WTC11 (cell line): ENCODE results near the gene PSENEN. TPM values are rescaled to one million over a fixed set of nuclear protein-coding genes. Genes with fewer than 3 reads are reported as not detected.
"Not testable (repeated sequence)": the region's sequence is repeated elsewhere in the genome, so short reads cannot be mapped to it uniquely, and the experiment has no call there.

Experiments used
- ATAC-seq: fragments of 200-7000 bp; cut with Tn5 transposase; 2 replicates; pipeline ENCODE4 v1.10.0; 2021; ENCODE audit warnings: mild to moderate bottlenecking, moderate library complexity
- CTCF ChIA-PET: fragments of 300-600 bp; sonication (Branson Sonifier 250); formaldehyde crosslinking; loops from one replicate; lab custom pipeline; 2021; ENCODE audit warnings: antibody characterized with exemption; lab: Charles Lee
- POLR2A ChIA-PET: fragments of 350-600 bp; sonication (Branson Sonifier 250); formaldehyde crosslinking; loops from one replicate; lab custom pipeline; 2021; ENCODE audit warnings: antibody characterized with exemption; lab: Charles Lee
- DNase-seq: peaks from one replicate; pipeline ENCODE4 v3.0.0; 2021; ENCODE audit warnings: low spot score
- H3K27ac Mint-ChIP-seq: 2 replicates; pipeline ENCODE4 v1.8.0; 2021; ENCODE audit warnings: mixed read lengths
- H3K27me3 Mint-ChIP-seq: 2 replicates; pipeline ENCODE4 v1.8.0; 2021; ENCODE audit warnings: low read depth, mild to moderate bottlenecking, moderate library complexity, mixed read lengths
- H3K36me3 Mint-ChIP-seq: 2 replicates; pipeline ENCODE4 v1.8.0; 2021; ENCODE audit warnings: mixed read lengths
- H3K4me1 Mint-ChIP-seq: 2 replicates; pipeline ENCODE4 v1.8.0; 2022; ENCODE audit warnings: mixed read lengths
- H3K4me3 Mint-ChIP-seq: 2 replicates; pipeline ENCODE4 v1.8.0; 2021; ENCODE audit warnings: mild to moderate bottlenecking, moderate library complexity, mixed read lengths
- H3K9me3 Mint-ChIP-seq: 2 replicates; pipeline ENCODE4 v1.8.0; 2021; ENCODE audit warnings: mixed read lengths
- CDX4 ChIP-seq: fragments of 250-450 bp; sonication (Bioruptor Pico); IDR thresholded peaks from 2 replicates; pipeline ENCODE4 v1.9.0; 2021; ENCODE audit warnings: moderate library complexity, mild to moderate bottlenecking, inconsistent platforms, borderline replicate concordance
- CREM ChIP-seq: sonication (generic); formaldehyde crosslinking; IDR thresholded peaks from 2 replicates; pipeline ENCODE4 v1.8.1; 2022; ENCODE audit warnings: mild to moderate bottlenecking, missing genetic modification reagents, moderate library complexity
- EMX1 ChIP-seq: fragments of 250-450 bp; sonication (Bioruptor Pico); IDR thresholded peaks from 2 replicates; pipeline ENCODE4 v1.8.0; 2021; ENCODE audit warnings: mild to moderate bottlenecking
- FOXK1 ChIP-seq: sonication (generic); formaldehyde crosslinking; IDR thresholded peaks from 2 replicates; pipeline ENCODE4 v1.8.0; 2022; ENCODE audit warnings: mild to moderate bottlenecking, moderate library complexity, missing genetic modification reagents
- GABPB1 ChIP-seq: sonication (generic); formaldehyde crosslinking; IDR thresholded peaks from 2 replicates; pipeline ENCODE4 v1.8.1; 2023; ENCODE audit warnings: mild to moderate bottlenecking, missing genetic modification reagents
- GRHL2 ChIP-seq: fragments of 250-450 bp; sonication (Bioruptor Pico); IDR thresholded peaks from 2 replicates; pipeline ENCODE4 v1.8.0; 2022; ENCODE audit warnings: mild to moderate bottlenecking, moderate library complexity; ENCODE audit not compliant: insufficient replicate concordance, severe bottlenecking
- IRF2 ChIP-seq: sonication (generic); formaldehyde crosslinking; IDR thresholded peaks from 2 replicates; pipeline ENCODE4 v1.8.0; 2022; ENCODE audit warnings: low read depth, missing genetic modification reagents, borderline replicate concordance
- JAZF1 ChIP-seq: fragments of 250-450 bp; sonication (Bioruptor Pico); IDR thresholded peaks from 2 replicates; pipeline ENCODE4 v1.9.0; 2021; ENCODE audit warnings: moderate library complexity, mild to moderate bottlenecking, inconsistent platforms
- NFYB ChIP-seq: sonication (generic); formaldehyde crosslinking; conservative IDR thresholded peaks from 2 replicates; pipeline ENCODE4 v1.8.0; 2022; ENCODE audit warnings: low read depth, missing genetic modification reagents
- NR3C1 ChIP-seq: sonication (generic); formaldehyde crosslinking; conservative IDR thresholded peaks from 2 replicates; pipeline ENCODE4 v1.8.1; 2023; ENCODE audit warnings: low read depth, mild to moderate bottlenecking, missing genetic modification reagents
- RELA ChIP-seq: sonication (generic); formaldehyde crosslinking; IDR thresholded peaks from 2 replicates; pipeline ENCODE4 v1.8.1; 2022; ENCODE audit warnings: missing genetic modification reagents, mild to moderate bottlenecking, borderline replicate concordance
- SMAD3 ChIP-seq: sonication (generic); formaldehyde crosslinking; IDR thresholded peaks from 2 replicates; pipeline ENCODE4 v1.8.0; 2022; ENCODE audit warnings: missing genetic modification reagents, mild to moderate bottlenecking, borderline replicate concordance
- SP1 ChIP-seq: sonication (generic); formaldehyde crosslinking; conservative IDR thresholded peaks from 2 replicates; pipeline ENCODE4 v1.8.1; 2022; ENCODE audit warnings: missing genetic modification reagents
- TEAD1 ChIP-seq: sonication (generic); formaldehyde crosslinking; IDR thresholded peaks from 2 replicates; pipeline ENCODE4 v1.8.0; 2022; ENCODE audit warnings: mild to moderate bottlenecking, missing genetic modification reagents
- ZNF232 ChIP-seq: sonication (generic); formaldehyde crosslinking; IDR thresholded peaks from 2 replicates; pipeline ENCODE4 v1.8.0; 2022; ENCODE audit warnings: mild to moderate bottlenecking, missing genetic modification reagents
- total RNA-seq: library from RNA; stranded (reverse); gene quantifications from 3 replicates; pipeline ENCODE4 v1.2.3, GENCODE V29; 2021
- TF ChIP-seq, protein P1 (sequence below): sonication (generic); formaldehyde crosslinking; IDR thresholded peaks from 2 replicates; pipeline ENCODE4 v1.8.1; 2022; ENCODE audit warnings: mild to moderate bottlenecking, missing genetic modification reagents, moderate library complexity, borderline replicate concordance
- TF ChIP-seq, protein P2 (sequence below): sonication (generic); formaldehyde crosslinking; conservative IDR thresholded peaks from 2 replicates; pipeline ENCODE4 v1.8.1; 2022; ENCODE audit warnings: mild to moderate bottlenecking, missing genetic modification reagents
- TF ChIP-seq, protein P3 (sequence below): sonication (generic); formaldehyde crosslinking; IDR thresholded peaks from 2 replicates; pipeline ENCODE4 v1.8.0; 2023; ENCODE audit warnings: mild to moderate bottlenecking, missing genetic modification reagents
- TF ChIP-seq, protein P4 (sequence below): fragments of 250-450 bp; sonication (Bioruptor Pico); conservative IDR thresholded peaks from 2 replicates; pipeline ENCODE4 v1.9.0; 2021; ENCODE audit warnings: mild to moderate bottlenecking
- TF ChIP-seq, protein P5 (sequence below): sonication (generic); formaldehyde crosslinking; IDR thresholded peaks from 2 replicates; pipeline ENCODE4 v1.8.1; 2023; ENCODE audit warnings: mild to moderate bottlenecking, missing genetic modification reagents, borderline replicate concordance

The PSENEN gene
- total RNA-seq, 1 experiment from 2014 or later = 80.3 TPM

DNA sequence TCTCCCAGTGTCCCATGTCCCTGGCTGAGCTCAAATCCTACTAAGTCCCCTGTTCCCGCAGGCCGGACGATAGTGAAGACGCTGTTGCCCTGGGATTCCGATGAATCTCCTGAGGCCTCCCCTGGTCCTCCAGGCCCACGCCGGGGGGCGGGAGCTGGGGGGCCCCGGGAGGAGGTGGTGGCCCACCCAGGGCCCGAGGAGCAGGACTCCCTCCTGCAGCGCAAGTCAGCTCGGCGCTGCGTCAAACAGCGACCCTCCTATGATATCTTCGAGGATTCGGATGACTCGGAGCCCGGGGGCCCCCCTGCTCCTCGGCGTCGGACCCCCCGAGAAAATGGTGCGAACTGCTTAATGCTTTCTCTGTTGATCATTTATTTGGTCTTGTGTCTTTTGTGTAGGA lies 21.8 kb upstream of the PSENEN start (continued):
- no peak for TF ChIP-seq GRHL2 (CRISPR knock-in tag)
- TF ChIP-seq, protein P1, sequence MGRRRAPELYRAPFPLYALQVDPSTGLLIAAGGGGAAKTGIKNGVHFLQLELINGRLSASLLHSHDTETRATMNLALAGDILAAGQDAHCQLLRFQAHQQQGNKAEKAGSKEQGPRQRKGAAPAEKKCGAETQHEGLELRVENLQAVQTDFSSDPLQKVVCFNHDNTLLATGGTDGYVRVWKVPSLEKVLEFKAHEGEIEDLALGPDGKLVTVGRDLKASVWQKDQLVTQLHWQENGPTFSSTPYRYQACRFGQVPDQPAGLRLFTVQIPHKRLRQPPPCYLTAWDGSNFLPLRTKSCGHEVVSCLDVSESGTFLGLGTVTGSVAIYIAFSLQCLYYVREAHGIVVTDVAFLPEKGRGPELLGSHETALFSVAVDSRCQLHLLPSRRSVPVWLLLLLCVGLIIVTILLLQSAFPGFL = no peak

- H3K27ac Mint-ChIP-seq = not testable (repeated sequence)
- CTCF ChIA-PET = interaction anchor here (0.7 to 1.0 kb wide), 2 partner anchors 13 to 21 kb away, joined by 3 read pairs; partner anchors contain the start of genes PSENEN and U2AF1L4
- POLR2A ChIA-PET = interaction anchor here (1.3 kb wide), 1 partner anchor 16 kb away, joined by 3 read pairs; no protein-coding TSS in a partner anchor
Measured at GRCh38 chr19:35724132-35724531, 21.3 kb upstream of the PSENEN start.

DNA sequence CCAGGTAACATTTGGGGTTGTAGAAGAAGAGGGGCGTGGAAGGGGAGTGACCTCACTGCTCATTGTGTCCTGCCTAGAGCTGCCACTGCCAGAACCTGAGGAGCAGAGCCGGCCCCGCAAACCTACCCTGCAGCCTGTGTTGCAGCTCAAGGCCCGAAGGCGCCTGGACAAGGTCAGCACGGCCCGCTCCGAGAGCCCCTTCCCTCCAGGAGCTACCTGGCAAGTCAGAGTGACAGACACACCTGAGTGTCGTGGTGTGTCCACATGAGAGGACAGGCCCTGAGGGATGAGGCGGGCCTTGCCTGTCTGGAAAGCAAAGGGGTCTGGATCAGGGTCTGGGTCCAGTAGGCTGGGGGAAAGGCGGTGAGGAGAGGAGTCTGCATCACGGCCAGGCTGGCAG lies 20.9 kb upstream of the PSENEN start:
- CTCF ChIA-PET = interaction anchor here (0.7 kb wide), 1 partner anchor 21 kb away, joined by 3 read pairs; the partner anchor contains the start of genes PSENEN and U2AF1L4
- Mint-ChIP-seq H3K36me3 (peaks cover 64% of the 10 kb centered on the region), H3K9me3 (no peaks in the 10 kb centered on the region), H3K4me1 (peaks cover under 1% of the 10 kb centered on the region; the same call in 1 of the 2 replicates), H3K27me3 (no peaks in the 10 kb centered on the region), H3K27ac (no peak overlapping the region)
- DNase-seq = no peak
- TF ChIP-seq RELA (CRISPR knock-in tag) (no peak), CDX4 (no peak), GABPB1 (CRISPR knock-in tag) (no peak), ZNF232 (CRISPR knock-in tag) (no peak), NR3C1 (CRISPR knock-in tag) (no peak), SMAD3 (no peak), NFYB (CRISPR knock-in tag) (no peak), SP1 (CRISPR knock-in tag) (no peak), EMX1 (CRISPR knock-in tag) (no peak), CREM (CRISPR knock-in tag) (no peak), TEAD1 (CRISPR knock-in tag) (no peak), FOXK1 (CRISPR knock-in tag) (no peak), JAZF1 (CRISPR knock-in tag) (no peak), IRF2 (no peak)
- TF ChIP-seq, protein P2, sequence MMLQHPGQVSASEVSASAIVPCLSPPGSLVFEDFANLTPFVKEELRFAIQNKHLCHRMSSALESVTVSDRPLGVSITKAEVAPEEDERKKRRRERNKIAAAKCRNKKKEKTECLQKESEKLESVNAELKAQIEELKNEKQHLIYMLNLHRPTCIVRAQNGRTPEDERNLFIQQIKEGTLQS (CRISPR knock-in tag) = no peak
- TF ChIP-seq, protein P3, sequence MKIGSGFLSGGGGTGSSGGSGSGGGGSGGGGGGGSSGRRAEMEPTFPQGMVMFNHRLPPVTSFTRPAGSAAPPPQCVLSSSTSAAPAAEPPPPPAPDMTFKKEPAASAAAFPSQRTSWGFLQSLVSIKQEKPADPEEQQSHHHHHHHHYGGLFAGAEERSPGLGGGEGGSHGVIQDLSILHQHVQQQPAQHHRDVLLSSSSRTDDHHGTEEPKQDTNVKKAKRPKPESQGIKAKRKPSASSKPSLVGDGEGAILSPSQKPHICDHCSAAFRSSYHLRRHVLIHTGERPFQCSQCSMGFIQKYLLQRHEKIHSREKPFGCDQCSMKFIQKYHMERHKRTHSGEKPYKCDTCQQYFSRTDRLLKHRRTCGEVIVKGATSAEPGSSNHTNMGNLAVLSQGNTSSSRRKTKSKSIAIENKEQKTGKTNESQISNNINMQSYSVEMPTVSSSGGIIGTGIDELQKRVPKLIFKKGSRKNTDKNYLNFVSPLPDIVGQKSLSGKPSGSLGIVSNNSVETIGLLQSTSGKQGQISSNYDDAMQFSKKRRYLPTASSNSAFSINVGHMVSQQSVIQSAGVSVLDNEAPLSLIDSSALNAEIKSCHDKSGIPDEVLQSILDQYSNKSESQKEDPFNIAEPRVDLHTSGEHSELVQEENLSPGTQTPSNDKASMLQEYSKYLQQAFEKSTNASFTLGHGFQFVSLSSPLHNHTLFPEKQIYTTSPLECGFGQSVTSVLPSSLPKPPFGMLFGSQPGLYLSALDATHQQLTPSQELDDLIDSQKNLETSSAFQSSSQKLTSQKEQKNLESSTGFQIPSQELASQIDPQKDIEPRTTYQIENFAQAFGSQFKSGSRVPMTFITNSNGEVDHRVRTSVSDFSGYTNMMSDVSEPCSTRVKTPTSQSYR (CRISPR knock-in tag) = no peak
- TF ChIP-seq, protein P1 = no peak
- TF ChIP-seq, protein P4, sequence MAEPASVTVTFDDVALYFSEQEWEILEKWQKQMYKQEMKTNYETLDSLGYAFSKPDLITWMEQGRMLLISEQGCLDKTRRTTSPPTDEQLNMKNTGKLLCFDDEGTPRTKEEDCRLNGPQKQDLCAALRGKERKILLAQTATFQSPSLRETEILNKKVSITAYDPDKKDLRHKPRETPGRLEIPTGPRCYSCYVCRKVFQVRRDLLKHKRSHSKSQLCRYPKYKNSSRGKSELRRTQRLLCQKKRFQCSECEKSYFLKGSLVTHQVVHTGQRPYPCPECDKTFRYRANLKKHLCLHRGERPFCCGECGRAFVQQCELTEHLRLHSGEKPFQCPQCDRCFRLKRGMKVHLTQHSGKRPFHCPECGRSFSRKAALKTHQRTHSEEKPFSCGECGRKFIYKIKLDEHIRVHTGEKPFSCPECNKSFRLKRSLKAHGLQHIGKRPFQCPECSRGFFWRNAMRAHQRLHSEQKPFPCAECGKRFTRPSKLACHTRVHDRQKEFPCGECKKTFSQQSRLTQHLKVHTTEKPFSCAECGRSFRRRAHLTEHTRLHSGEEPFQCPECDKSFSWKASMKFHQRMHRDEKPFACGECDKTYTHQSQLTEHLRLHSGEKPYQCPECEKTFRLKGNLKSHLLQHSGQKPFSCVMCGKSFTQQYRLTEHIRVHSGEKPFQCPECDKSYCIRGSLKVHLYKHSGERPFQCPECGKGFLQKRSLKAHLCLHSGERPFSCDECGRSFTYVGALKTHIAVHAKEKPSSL = no peak
- TF ChIP-seq, protein P5, sequence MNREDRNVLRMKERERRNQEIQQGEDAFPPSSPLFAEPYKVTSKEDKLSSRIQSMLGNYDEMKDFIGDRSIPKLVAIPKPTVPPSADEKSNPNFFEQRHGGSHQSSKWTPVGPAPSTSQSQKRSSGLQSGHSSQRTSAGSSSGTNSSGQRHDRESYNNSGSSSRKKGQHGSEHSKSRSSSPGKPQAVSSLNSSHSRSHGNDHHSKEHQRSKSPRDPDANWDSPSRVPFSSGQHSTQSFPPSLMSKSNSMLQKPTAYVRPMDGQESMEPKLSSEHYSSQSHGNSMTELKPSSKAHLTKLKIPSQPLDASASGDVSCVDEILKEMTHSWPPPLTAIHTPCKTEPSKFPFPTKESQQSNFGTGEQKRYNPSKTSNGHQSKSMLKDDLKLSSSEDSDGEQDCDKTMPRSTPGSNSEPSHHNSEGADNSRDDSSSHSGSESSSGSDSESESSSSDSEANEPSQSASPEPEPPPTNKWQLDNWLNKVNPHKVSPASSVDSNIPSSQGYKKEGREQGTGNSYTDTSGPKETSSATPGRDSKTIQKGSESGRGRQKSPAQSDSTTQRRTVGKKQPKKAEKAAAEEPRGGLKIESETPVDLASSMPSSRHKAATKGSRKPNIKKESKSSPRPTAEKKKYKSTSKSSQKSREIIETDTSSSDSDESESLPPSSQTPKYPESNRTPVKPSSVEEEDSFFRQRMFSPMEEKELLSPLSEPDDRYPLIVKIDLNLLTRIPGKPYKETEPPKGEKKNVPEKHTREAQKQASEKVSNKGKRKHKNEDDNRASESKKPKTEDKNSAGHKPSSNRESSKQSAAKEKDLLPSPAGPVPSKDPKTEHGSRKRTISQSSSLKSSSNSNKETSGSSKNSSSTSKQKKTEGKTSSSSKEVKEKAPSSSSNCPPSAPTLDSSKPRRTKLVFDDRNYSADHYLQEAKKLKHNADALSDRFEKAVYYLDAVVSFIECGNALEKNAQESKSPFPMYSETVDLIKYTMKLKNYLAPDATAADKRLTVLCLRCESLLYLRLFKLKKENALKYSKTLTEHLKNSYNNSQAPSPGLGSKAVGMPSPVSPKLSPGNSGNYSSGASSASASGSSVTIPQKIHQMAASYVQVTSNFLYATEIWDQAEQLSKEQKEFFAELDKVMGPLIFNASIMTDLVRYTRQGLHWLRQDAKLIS (CRISPR knock-in tag) = no peak
- TF ChIP-seq, all 79 proteins: peak for 0
- no peak overlapping the region for H3K4me3 Mint-ChIP-seq
- POLR2A ChIA-PET = interaction anchor here (1.3 kb wide), 1 partner anchor 16 kb away, joined by 3 read pairs; no protein-coding TSS in a partner anchor
- no peak for ATAC-seq

More at GRCh38 chr19:35724132-35724531, 21.3 kb upstream of the PSENEN start:
- not testable (repeated sequence) for H3K9me3 Mint-ChIP-seq, ATAC-seq, DNase-seq, H3K27me3 Mint-ChIP-seq, H3K4me1 Mint-ChIP-seq, H3K4me3 Mint-ChIP-seq
- peaks cover 60% of the 10 kb centered on the region for H3K36me3 Mint-ChIP-seq
